ENCODE data around the gene CFAP90.

Gene CFAP90

GRCh38 chr5:7856855-7857254, 5.9 kb upstream of the CFAP90 start:
- no peak overlapping the region for H3K27ac ChIP-seq
- no peak overlapping the region for H3K4me3 ChIP-seq
- DNase-seq (ENCODE audit: low spot score), result no peak
- no peak for TF ChIP-seq CTCF (IDR thresholded peaks at IDR 0.05)

GRCh38 chr5:7855611-7856010, 4.7 kb upstream of the CFAP90 start:
- no peak for TF ChIP-seq CTCF (IDR thresholded peaks at IDR 0.05)
- DNase-seq (ENCODE audit: low spot score), result no peak
- no peak overlapping the region for H3K27ac ChIP-seq
- H3K4me3 ChIP-seq, result no peak overlapping the region

- H3K27ac ChIP-seq, result no peak overlapping the region
- H3K4me3 ChIP-seq, result no peak overlapping the region
- DNase-seq (ENCODE audit: low spot score), result no peak
- TF ChIP-seq CTCF (IDR thresholded peaks at IDR 0.05), result no peak
Measured at GRCh38 chr5:7852988-7853387, 2.1 kb upstream of the CFAP90 start.

GRCh38 chr5:7852542-7852941, 1.6 kb upstream of the CFAP90 start:
- no peak for TF ChIP-seq CTCF (IDR thresholded peaks at IDR 0.05)
- no peak for DNase-seq (ENCODE audit: low spot score)
- Histone ChIP-seq H3K27ac (no peak overlapping the region), H3K4me3 (no peak overlapping the region)

- H3K27ac ChIP-seq, result no peak overlapping the region
- no peak overlapping the region for H3K4me3 ChIP-seq
- TF ChIP-seq CTCF (IDR thresholded peaks at IDR 0.05), result no peak
- DNase-seq (ENCODE audit: low spot score), result no peak
Measured at GRCh38 chr5:7851617-7852289, 820 bp upstream of the CFAP90 start.

GRCh38 chr5:7851240-7851592, 283 bp upstream of the CFAP90 start:
- H3K4me3 ChIP-seq, result peak overlapping the region; percentile 85
- no peak overlapping the region for H3K27ac ChIP-seq
- TF ChIP-seq CTCF (IDR thresholded peaks at IDR 0.05), result no peak
- DNase-seq (ENCODE audit: low spot score), result no peak

GRCh38 chr5:7849681-7850394, 1.1 kb downstream of the CFAP90 start:
- Histone ChIP-seq H3K4me3 (peak overlapping the region; percentile 85), H3K27ac (no peak overlapping the region)
- DNase-seq (ENCODE audit: low spot score), result no peak
- TF ChIP-seq CTCF (IDR thresholded peaks at IDR 0.05), result no peak

Data from coronary artery (tissue), 2 donors.